ENCODE data around the gene DPYSL5. TPM values are rescaled to one million over a fixed set of nuclear protein-coding genes. Genes with fewer than 3 reads are reported as not detected.
"Not testable (repeated sequence)": the region's sequence is repeated elsewhere in the genome, so short reads cannot be mapped to it uniquely, and the experiment has no call there.

DPYSL5 gene
- total and polyA plus RNA-seq, 5 donors from 2014 or later, result not detected

- DNase-seq (no peak), ATAC-seq (ENCODE audit: low read depth in 2 of 2) (no peak)
- Mint-ChIP-seq H3K36me3 (no peaks in the 10 kb centered on the region), H3K4me3 (no peak overlapping the region), H3K27me3 (peaks cover 4% of the 10 kb centered on the region), H3K4me1 (no peaks in the 10 kb centered on the region), H3K9me3 (peaks cover 0 to 2% (median 0%) of the 10 kb centered on the region in 7 donors), H3K27ac (peak overlapping the region in 1 of 3 donors; percentile 15)
- Histone ChIP-seq H3K9me3 (ENCODE audit: control insufficient read depth in 2 of 2, low read length in 2 of 2) (no peaks in the 10 kb centered on the region), H3K36me3 (ENCODE audit: control insufficient read depth, insufficient read depth, low read length) (no peaks in the 10 kb centered on the region), H3K27ac (ENCODE audit: insufficient read depth, low read length, poor library complexity, severe bottlenecking) (no peak overlapping the region), H3K4me3 (ENCODE audit: low read depth, low read length) (no peak overlapping the region), H3K4me1 (ENCODE audit: control insufficient read depth, insufficient read depth, low read length, poor library complexity, severe bottlenecking) (no peaks in the 10 kb centered on the region), H3K27me3 (ENCODE audit: control insufficient read depth, insufficient read depth, low read length) (no peaks in the 10 kb centered on the region)
Measured at GRCh38 chr2:26880910-26881435, 33.0 kb downstream of the DPYSL5 start.

- H3K9me3 ChIP-seq (ENCODE audit: control insufficient read depth in 2 of 2, low read length in 2 of 2); H3K27ac ChIP-seq (ENCODE audit: insufficient read depth, low read length, poor library complexity, severe bottlenecking); H3K36me3 ChIP-seq (ENCODE audit: control insufficient read depth, insufficient read depth, low read length); H3K4me3 ChIP-seq (ENCODE audit: low read depth, low read length); H3K36me3 Mint-ChIP-seq; H3K9me3 Mint-ChIP-seq; H3K4me1 ChIP-seq (ENCODE audit: control insufficient read depth, insufficient read depth, low read length, poor library complexity, severe bottlenecking); H3K27me3 ChIP-seq (ENCODE audit: control insufficient read depth, insufficient read depth, low read length); H3K27ac Mint-ChIP-seq; H3K4me1 Mint-ChIP-seq; DNase-seq; ATAC-seq (ENCODE audit: low read depth in 2 of 2); H3K4me3 Mint-ChIP-seq; H3K27me3 Mint-ChIP-seq: not testable (repeated sequence)
Measured at GRCh38 chr2:26882220-26882619, 34.3 kb downstream of the DPYSL5 start.

GRCh38 chr2:26883956-26884355 lies 36.0 kb downstream of the DPYSL5 start:
- Mint-ChIP-seq H3K27me3 (no peaks in the 10 kb centered on the region), H3K36me3 (no peaks in the 10 kb centered on the region), H3K4me3 (no peak overlapping the region), H3K27ac (no peak overlapping the region), H3K4me1 (peaks cover 0 to 2% (median 0%) of the 10 kb centered on the region in 4 donors), H3K9me3 (peaks cover 0 to 2% (median 0%) of the 10 kb centered on the region in 7 donors)
- no peak overlapping the region for H3K27ac ChIP-seq (ENCODE audit: insufficient read depth, low read length, poor library complexity, severe bottlenecking)
- ATAC-seq (ENCODE audit: low read depth in 2 of 2) (no peak), DNase-seq (no peak)
- H3K4me1 ChIP-seq (ENCODE audit: control insufficient read depth, insufficient read depth, low read length, poor library complexity, severe bottlenecking), result no peaks in the 10 kb centered on the region
- no peaks in the 10 kb centered on the region for H3K36me3 ChIP-seq (ENCODE audit: control insufficient read depth, insufficient read depth, low read length)
- no peak overlapping the region for H3K4me3 ChIP-seq (ENCODE audit: low read depth, low read length)
- H3K9me3 ChIP-seq (ENCODE audit: control insufficient read depth in 2 of 2, low read length in 2 of 2), result no peaks in the 10 kb centered on the region
- no peaks in the 10 kb centered on the region for H3K27me3 ChIP-seq (ENCODE audit: control insufficient read depth, insufficient read depth, low read length)

- H3K27ac ChIP-seq (ENCODE audit: insufficient read depth, low read length, poor library complexity, severe bottlenecking), result no peak overlapping the region
- Mint-ChIP-seq H3K4me3 (no peak overlapping the region), H3K36me3 (no peaks in the 10 kb centered on the region), H3K27me3 (peaks cover under 1% of the 10 kb centered on the region), H3K27ac (no peak overlapping the region), H3K4me1 (peaks cover 0 to 2% (median 0%) of the 10 kb centered on the region in 4 donors), H3K9me3 (peaks cover 0 to 2% (median 0%) of the 10 kb centered on the region in 7 donors)
- H3K36me3 ChIP-seq (ENCODE audit: control insufficient read depth, insufficient read depth, low read length), result no peaks in the 10 kb centered on the region
- no peaks in the 10 kb centered on the region for H3K9me3 ChIP-seq (ENCODE audit: control insufficient read depth in 2 of 2, low read length in 2 of 2)
- DNase-seq (no peak), ATAC-seq (ENCODE audit: low read depth in 2 of 2) (no peak)
- H3K4me1 ChIP-seq (ENCODE audit: control insufficient read depth, insufficient read depth, low read length, poor library complexity, severe bottlenecking), result no peaks in the 10 kb centered on the region
- H3K27me3 ChIP-seq (ENCODE audit: control insufficient read depth, insufficient read depth, low read length), result no peaks in the 10 kb centered on the region
- H3K4me3 ChIP-seq (ENCODE audit: low read depth, low read length), result no peak overlapping the region
Measured at GRCh38 chr2:26884486-26884885, 36.6 kb downstream of the DPYSL5 start.

- no peaks in the 10 kb centered on the region for H3K9me3 ChIP-seq (ENCODE audit: control insufficient read depth in 2 of 2, low read length in 2 of 2)
- Mint-ChIP-seq H3K9me3 (peaks cover 0 to 1% (median 0%) of the 10 kb centered on the region in 7 donors), H3K27ac (no peak overlapping the region), H3K27me3 (peaks cover 8% of the 10 kb centered on the region), H3K4me3 (no peak overlapping the region), H3K4me1 (peaks cover 0 to 2% (median 0%) of the 10 kb centered on the region in 4 donors), H3K36me3 (no peaks in the 10 kb centered on the region)
- no peak for ATAC-seq (ENCODE audit: low read depth in 2 of 2)
- no peaks in the 10 kb centered on the region for H3K4me1 ChIP-seq (ENCODE audit: control insufficient read depth, insufficient read depth, low read length, poor library complexity, severe bottlenecking)
- H3K27me3 ChIP-seq (ENCODE audit: control insufficient read depth, insufficient read depth, low read length), result peaks cover 2% of the 10 kb centered on the region
- no peak overlapping the region for H3K27ac ChIP-seq (ENCODE audit: insufficient read depth, low read length, poor library complexity, severe bottlenecking)
- DNase-seq, result peak in 1 of 3 donors; percentile 2
- no peaks in the 10 kb centered on the region for H3K36me3 ChIP-seq (ENCODE audit: control insufficient read depth, insufficient read depth, low read length)
- H3K4me3 ChIP-seq (ENCODE audit: low read depth, low read length), result no peak overlapping the region
Measured at GRCh38 chr2:26885651-26886329, 37.9 kb downstream of the DPYSL5 start.

GRCh38 chr2:26886736-26887135 lies 38.8 kb downstream of the DPYSL5 start:
- H3K27me3 ChIP-seq (ENCODE audit: control insufficient read depth, insufficient read depth, low read length), result peaks cover 2% of the 10 kb centered on the region
- H3K4me3 Mint-ChIP-seq, result no peak overlapping the region
- no peaks in the 10 kb centered on the region for H3K36me3 Mint-ChIP-seq

GRCh38 chr2:26887151-26887550 lies 39.2 kb downstream of the DPYSL5 start:
- DNase-seq (no peak), ATAC-seq (ENCODE audit: low read depth in 2 of 2) (no peak)
- Mint-ChIP-seq H3K4me1 (peaks cover 0 to 2% (median 0%) of the 10 kb centered on the region in 4 donors), H3K27ac (no peak overlapping the region), H3K36me3 (no peaks in the 10 kb centered on the region), H3K27me3 (peaks cover 18% of the 10 kb centered on the region), H3K4me3 (no peak overlapping the region), H3K9me3 (peaks cover 0 to 1% (median 0%) of the 10 kb centered on the region in 7 donors)
- Histone ChIP-seq H3K9me3 (ENCODE audit: control insufficient read depth in 2 of 2, low read length in 2 of 2) (no peaks in the 10 kb centered on the region), H3K27ac (ENCODE audit: insufficient read depth, low read length, poor library complexity, severe bottlenecking) (no peak overlapping the region), H3K36me3 (ENCODE audit: control insufficient read depth, insufficient read depth, low read length) (no peaks in the 10 kb centered on the region), H3K4me1 (ENCODE audit: control insufficient read depth, insufficient read depth, low read length, poor library complexity, severe bottlenecking) (no peaks in the 10 kb centered on the region), H3K27me3 (ENCODE audit: control insufficient read depth, insufficient read depth, low read length) (peaks cover 2% of the 10 kb centered on the region), H3K4me3 (ENCODE audit: low read depth, low read length) (no peak overlapping the region)

More at GRCh38 chr2:26886736-26887135, 38.8 kb downstream of the DPYSL5 start:
- DNase-seq (no peak), ATAC-seq (ENCODE audit: low read depth in 2 of 2) (no peak)
- Histone ChIP-seq H3K27ac (ENCODE audit: insufficient read depth, low read length, poor library complexity, severe bottlenecking) (no peak overlapping the region), H3K9me3 (ENCODE audit: control insufficient read depth in 2 of 2, low read length in 2 of 2) (no peaks in the 10 kb centered on the region), H3K4me1 (ENCODE audit: control insufficient read depth, insufficient read depth, low read length, poor library complexity, severe bottlenecking) (no peaks in the 10 kb centered on the region), H3K36me3 (ENCODE audit: control insufficient read depth, insufficient read depth, low read length) (no peaks in the 10 kb centered on the region), H3K4me3 (ENCODE audit: low read depth, low read length) (no peak overlapping the region)
- H3K9me3 Mint-ChIP-seq, result peaks cover 0 to 1% (median 0%) of the 10 kb centered on the region in 7 donors
- no peak overlapping the region for H3K27ac Mint-ChIP-seq
- peaks cover 14% of the 10 kb centered on the region for H3K27me3 Mint-ChIP-seq
- H3K4me1 Mint-ChIP-seq, result peaks cover 0 to 2% (median 0%) of the 10 kb centered on the region in 4 donors

GRCh38 chr2:26889796-26890195 lies 41.9 kb downstream of the DPYSL5 start:
- no peaks in the 10 kb centered on the region for H3K9me3 ChIP-seq (ENCODE audit: control insufficient read depth in 2 of 2, low read length in 2 of 2)
- H3K27ac Mint-ChIP-seq, result no peak overlapping the region
- no peaks in the 10 kb centered on the region for H3K4me1 ChIP-seq (ENCODE audit: control insufficient read depth, insufficient read depth, low read length, poor library complexity, severe bottlenecking)
- H3K27me3 Mint-ChIP-seq, result peaks cover 28% of the 10 kb centered on the region
- H3K36me3 ChIP-seq (ENCODE audit: control insufficient read depth, insufficient read depth, low read length), result no peaks in the 10 kb centered on the region
- no peaks in the 10 kb centered on the region for H3K36me3 Mint-ChIP-seq
- ATAC-seq (ENCODE audit: low read depth in 2 of 2), result no peak
- H3K4me3 Mint-ChIP-seq, result no peak overlapping the region
- DNase-seq, result no peak
- H3K27me3 ChIP-seq (ENCODE audit: control insufficient read depth, insufficient read depth, low read length), result peaks cover 2% of the 10 kb centered on the region
- H3K27ac ChIP-seq (ENCODE audit: insufficient read depth, low read length, poor library complexity, severe bottlenecking), result no peak overlapping the region
- H3K4me1 Mint-ChIP-seq, result peaks cover 0 to 2% (median 0%) of the 10 kb centered on the region in 4 donors
- no peak overlapping the region for H3K4me3 ChIP-seq (ENCODE audit: low read depth, low read length)
- peaks cover 0 to 1% (median 0%) of the 10 kb centered on the region in 7 donors for H3K9me3 Mint-ChIP-seq

All from CD4-positive, CD25-positive, alpha-beta regulatory T cell (primary cell).